H1 (cell line): ENCODE measurements around the gene BCAS3. TPM values are rescaled to one million over a fixed set of nuclear protein-coding genes. Genes with fewer than 3 reads are reported as not detected.

Source experiments
- CTCF ChIA-PET: fragments of 300-600 bp; sonication (Branson Sonifier 250); formaldehyde crosslinking; loops from one replicate; lab custom pipeline; 2021; ENCODE audit not compliant: partially characterized antibody; lab: Charles Lee
- POLR2A ChIA-PET: fragments of 300-600 bp; sonication (Branson Sonifier 250); formaldehyde crosslinking; loops from one replicate; lab custom pipeline; 2021; ENCODE audit warnings: inconsistent platforms; ENCODE audit not compliant: partially characterized antibody; lab: Charles Lee
- DNase-seq, 2 experiments: peaks; one replicate each; pipeline versions ENCODE4 v3.0.0 to v3.0.0-alpha.2; 2010 to 2022; ENCODE audit warnings: low spot score in 2 of 2, low read depth in 1 of 2, mixed read lengths in 1 of 2
- FAIRE-seq: peaks from 2 replicates; lab custom pipeline; 2011; peaks lifted over from hg19 to GRCh38; lab: Jason Lieb, UNC
- H2AFZ ChIP-seq: 2 replicates; pipeline ENCODE4 v1.8.1; 2012; ENCODE audit warnings: low read length, inconsistent platforms
- H2AK5ac ChIP-seq: 2 replicates; pipeline ENCODE4 v1.6.1; 2013; ENCODE audit warnings: low read depth, low read length
- H2BK120ac ChIP-seq: replicated peaks from 2 replicates; pipeline ENCODE3; 2013; ENCODE audit warnings: low read depth, low read length, inconsistent platforms
- H2BK12ac ChIP-seq: 2 replicates; pipeline ENCODE4 v1.6.1; 2013; ENCODE audit warnings: low read depth, low read length
- H2BK15ac ChIP-seq: 2 replicates; pipeline ENCODE4 v1.6.1; 2013; ENCODE audit warnings: low read length
- H2BK20ac ChIP-seq: 2 replicates; pipeline ENCODE4 v1.6.1; 2013; ENCODE audit warnings: low read length
- H2BK5ac ChIP-seq: 2 replicates; pipeline ENCODE4 v1.6.1; 2013; ENCODE audit warnings: low read depth, low read length
- H3K14ac ChIP-seq: 2 replicates; pipeline ENCODE4 v1.6.1; 2013; ENCODE audit warnings: inconsistent platforms; ENCODE audit not compliant: insufficient read length
- H3K18ac ChIP-seq: 2 replicates; pipeline ENCODE4 v1.6.1; 2013; ENCODE audit warnings: low read length; ENCODE audit errors: extremely low read depth
- H3K23ac ChIP-seq: 2 replicates; pipeline ENCODE4 v1.6.1; 2013; ENCODE audit warnings: inconsistent platforms; ENCODE audit not compliant: insufficient read length
- H3K23me2 ChIP-seq: 2 replicates; pipeline ENCODE4 v1.6.1; 2013; ENCODE audit warnings: low read depth, low read length
- H3K27ac ChIP-seq: 2 replicates; pipeline ENCODE4 v1.6.1; 2011; ENCODE audit warnings: low read depth, low read length, inconsistent platforms
- H3K27me3 ChIP-seq, 4 experiments: replicated peaks in 1 of 4; 1 replicate in 1 of 4; 2 replicates in 3 of 4; pipeline versions ENCODE4 v1.6.1 to v1.8.1; 2011 to 2013; ENCODE audit warnings: low read length in 3 of 4, mild to moderate bottlenecking in 3 of 4, inconsistent platforms in 2 of 4, mixed read lengths in 2 of 4, moderate library complexity in 1 of 4; ENCODE audit not compliant: control insufficient read depth in 3 of 4, insufficient read depth in 3 of 4; ENCODE audit errors: extremely low read depth in 1 of 4
- H3K36me3 ChIP-seq, 4 experiments: 2 replicates each; pipeline versions ENCODE4 v1.6.1 to v1.8.1; 2011 to 2013; ENCODE audit warnings: mild to moderate bottlenecking in 4 of 4, low read length in 3 of 4, moderate library complexity in 2 of 4, control low read depth in 1 of 4, inconsistent platforms in 1 of 4; ENCODE audit not compliant: insufficient read depth in 4 of 4, control insufficient read depth in 2 of 4
- H3K4ac ChIP-seq: replicated peaks from 2 replicates; pipeline ENCODE3; 2013; ENCODE audit warnings: low read length, low read depth, mixed read lengths, inconsistent platforms; ENCODE audit not compliant: insufficient read length
- H3K4me1 ChIP-seq, 4 experiments: replicated peaks in 1 of 4; 1 replicate in 1 of 4; 2 replicates in 3 of 4; pipeline versions ENCODE4 v1.6.1 to v1.8.1; 2011 to 2013; ENCODE audit warnings: low read length in 3 of 4, inconsistent platforms in 2 of 4, mixed read lengths in 1 of 4; ENCODE audit not compliant: insufficient read depth in 4 of 4, control insufficient read depth in 3 of 4
- H3K4me2 ChIP-seq, 2 experiments: 2 replicates each; pipeline versions ENCODE4 v1.6.1 to v1.8.1; 2011 to 2013; ENCODE audit warnings: low read depth in 2 of 2, low read length in 2 of 2, control low read depth in 1 of 2, inconsistent platforms in 1 of 2, mild to moderate bottlenecking in 1 of 2; ENCODE audit not compliant: insufficient read depth in 1 of 2
- H3K4me3 ChIP-seq, 4 experiments: fragments of 200-600, 300-600 bp in 1 of 4; sonication (generic), shearing (Covaris generic), sonication (Bioruptor Twin) in 1 of 4; 2 replicates each; pipeline versions ENCODE4 v1.5.1 to v1.8.1; 2011 to 2016; ENCODE audit warnings: low read length in 4 of 4, low read depth in 3 of 4, control low read depth in 2 of 4, inconsistent platforms in 2 of 4, mild to moderate bottlenecking in 2 of 4, mixed read lengths in 1 of 4, moderate library complexity in 1 of 4; ENCODE audit not compliant: insufficient read depth in 2 of 4; ENCODE audit errors: extremely low read depth in 1 of 4
- H3K56ac ChIP-seq: replicated peaks from 2 replicates; pipeline ENCODE3; 2013; ENCODE audit warnings: low read depth, mild to moderate bottlenecking, mixed read lengths, low read length, inconsistent platforms; ENCODE audit not compliant: insufficient read length
- H3K79me1 ChIP-seq: 2 replicates; pipeline ENCODE4 v1.6.1; 2013; ENCODE audit warnings: low read depth, low read length, control low read depth
- H3K79me2 ChIP-seq, 2 experiments: 2 replicates each; pipeline versions ENCODE4 v1.6.1 to v1.8.1; 2012 to 2013; ENCODE audit warnings: low read length in 2 of 2, mild to moderate bottlenecking in 2 of 2, inconsistent platforms in 1 of 2; ENCODE audit not compliant: insufficient read depth in 2 of 2, control insufficient read depth in 1 of 2
- H3K9ac ChIP-seq, 4 experiments: replicated peaks in 1 of 4; 1 replicate in 1 of 4; 2 replicates in 3 of 4; pipeline versions ENCODE4 v1.6.1 to v1.8.1; 2011 to 2013; ENCODE audit warnings: low read depth in 3 of 4, low read length in 3 of 4, control low read depth in 2 of 4, mild to moderate bottlenecking in 2 of 4, moderate library complexity in 2 of 4, inconsistent platforms in 1 of 4; ENCODE audit errors: extremely low read depth in 1 of 4
- H3K9me3 ChIP-seq, 2 experiments: 2 replicates each; pipeline versions ENCODE4 v1.6.1 to v1.8.1; 2012 to 2013; ENCODE audit warnings: mild to moderate bottlenecking in 2 of 2, moderate library complexity in 2 of 2, control low read depth in 1 of 2, inconsistent platforms in 1 of 2, low read depth in 1 of 2, low read length in 1 of 2, mixed read lengths in 1 of 2; ENCODE audit not compliant: insufficient read depth in 2 of 2
- H4K20me1 ChIP-seq, 2 experiments: replicated peaks in 1 of 2; 2 replicates each; pipeline versions ENCODE3 to v1.8.1; 2011 to 2013; ENCODE audit warnings: inconsistent platforms in 2 of 2, low read length in 2 of 2, mild to moderate bottlenecking in 1 of 2; ENCODE audit not compliant: insufficient read depth in 2 of 2, control insufficient read depth in 1 of 2
- H4K5ac ChIP-seq: 2 replicates; pipeline ENCODE4 v1.6.1; 2013; ENCODE audit warnings: low read length, low read depth, mixed read lengths, inconsistent platforms; ENCODE audit not compliant: insufficient read length
- H4K8ac ChIP-seq: 2 replicates; pipeline ENCODE4 v1.8.0; 2013; ENCODE audit warnings: mild to moderate bottlenecking, moderate library complexity, low read length, inconsistent platforms; ENCODE audit not compliant: insufficient read depth; ENCODE audit errors: extremely low read depth
- H4K91ac ChIP-seq: replicated peaks from 2 replicates; pipeline ENCODE3; 2013; ENCODE audit warnings: low read length, mixed read lengths, inconsistent platforms; ENCODE audit not compliant: insufficient read length
- EGR1 ChIP-seq: IDR thresholded peaks from 2 replicates; pipeline ENCODE4 v1.6.1; 2011; ENCODE audit warnings: low read depth, low read length, borderline replicate concordance
- EP300 ChIP-seq, 2 experiments: IDR thresholded peaks; 1 replicate in 1 of 2; 2 replicates in 1 of 2; pipeline ENCODE4 v1.6.1; 2011 to 2012; ENCODE audit warnings: low read depth in 2 of 2, low read length in 2 of 2, mild to moderate bottlenecking in 2 of 2, borderline replicate concordance in 1 of 2, inconsistent platforms in 1 of 2, moderate library complexity in 1 of 2
- GABPA ChIP-seq: IDR thresholded peaks from 2 replicates; pipeline ENCODE4 v1.6.1; 2011; ENCODE audit warnings: mild to moderate bottlenecking, low read length, moderate library complexity, borderline replicate concordance; ENCODE audit not compliant: insufficient read depth
- GTF2F1 ChIP-seq: IDR thresholded peaks from 2 replicates; pipeline ENCODE4 v1.6.1; 2012; ENCODE audit warnings: low read depth, low read length, improper control_type of control experiment, borderline replicate concordance
- JUND ChIP-seq: IDR thresholded peaks from 2 replicates; pipeline ENCODE4 v1.6.1; 2011; ENCODE audit warnings: mild to moderate bottlenecking, improper control_type of control experiment, low read length
- KDM5A ChIP-seq: fragments of 200-600 bp; IDR thresholded peaks from 2 replicates; pipeline ENCODE4 v1.7.1; 2012; ENCODE audit warnings: mild to moderate bottlenecking, low read length, inconsistent platforms, mixed read lengths
- RBBP5 ChIP-seq: IDR thresholded peaks from 2 replicates; pipeline ENCODE4 v1.7.1; 2012; ENCODE audit warnings: low read depth, mild to moderate bottlenecking, inconsistent platforms, low read length, moderate library complexity, borderline replicate concordance
- RXRA ChIP-seq: IDR thresholded peaks from 2 replicates; pipeline ENCODE4 v1.6.1; 2011; ENCODE audit warnings: low read depth, mild to moderate bottlenecking, low read length, moderate library complexity; ENCODE audit not compliant: insufficient read depth
- SIN3A ChIP-seq, 2 experiments: IDR thresholded peaks in 1 of 2; conservative IDR thresholded peaks in 1 of 2; 2 replicates each; pipeline ENCODE4 v1.6.1; 2011 to 2012; ENCODE audit warnings: low read length in 2 of 2, improper control_type of control experiment in 1 of 2, low read depth in 1 of 2, mild to moderate bottlenecking in 1 of 2
- SP4 ChIP-seq: IDR thresholded peaks from 2 replicates; pipeline ENCODE4 v1.6.1; 2012; ENCODE audit warnings: low read length, inconsistent platforms
- TAF1 ChIP-seq: IDR thresholded peaks from 2 replicates; pipeline ENCODE4 v1.6.1; 2011; ENCODE audit warnings: mild to moderate bottlenecking, low read depth, low read length
- TBP ChIP-seq: IDR thresholded peaks from 2 replicates; pipeline ENCODE4 v1.6.1; 2011; ENCODE audit warnings: low read depth, low read length, improper control_type of control experiment
- ZNF274 ChIP-seq: IDR thresholded peaks from 2 replicates; pipeline ENCODE4 v1.7.0; 2012; ENCODE audit warnings: low read length, borderline replicate concordance; ENCODE audit errors: extremely low read depth
- WGBS, 2 experiments: shearing (Covaris generic) in 1 of 2; methylation state at CpG; one replicate each; pipeline versions ENCODE4 v1.1.6 to v1.1.7; 2013 to 2015; ENCODE audit warnings: low lambda C conversion rate in 2 of 2, mixed read lengths in 2 of 2, inconsistent platforms in 1 of 2, low coverage in 1 of 2, missing lambda C conversion rate in 1 of 2; ENCODE audit not compliant: insufficient replicate concordance in 2 of 2, insufficient coverage in 1 of 2, insufficient read length in 1 of 2; ENCODE audit errors: extremely low coverage in 1 of 2, missing lambda C conversion rate in 1 of 2; 5-methylcytosine and 5-hydroxymethylcytosine counted together
- polyA plus RNA-seq, 7 experiments: library from polyadenylated mRNA; depleted of rRNA in 3 of 7; stranded (reverse) in 5 of 7; unstranded in 2 of 7; fragments of >200 nt in 5 of 7; fragments of 200-250 nt in 2 of 7; gene quantifications; 1 replicate in 5 of 7; 2 replicates in 1 of 7; 4 replicates in 1 of 7; pipeline versions ENCODE4 v1.2.1 to v1.2.3, GENCODE V29; 2011 to 2013; ENCODE audit warnings: missing spikeins in 2 of 7, mixed read lengths in 2 of 7
- total RNA-seq: library from RNA; stranded (reverse); fragmentation: NEBNext Ultra II Directional; extraction: Animal tissue kit (Norgen Biotek cat#: 25700); gene quantifications from 2 replicates; pipeline ENCODE4 v1.2.1, GENCODE V29; 2021

The BCAS3 gene
- total and polyA plus RNA-seq, 2 of the 8 experiments (the other 6 are each of a cell fraction or from before 2014, with no cell fraction given), result 9.9 to 13.3 TPM

DNA sequence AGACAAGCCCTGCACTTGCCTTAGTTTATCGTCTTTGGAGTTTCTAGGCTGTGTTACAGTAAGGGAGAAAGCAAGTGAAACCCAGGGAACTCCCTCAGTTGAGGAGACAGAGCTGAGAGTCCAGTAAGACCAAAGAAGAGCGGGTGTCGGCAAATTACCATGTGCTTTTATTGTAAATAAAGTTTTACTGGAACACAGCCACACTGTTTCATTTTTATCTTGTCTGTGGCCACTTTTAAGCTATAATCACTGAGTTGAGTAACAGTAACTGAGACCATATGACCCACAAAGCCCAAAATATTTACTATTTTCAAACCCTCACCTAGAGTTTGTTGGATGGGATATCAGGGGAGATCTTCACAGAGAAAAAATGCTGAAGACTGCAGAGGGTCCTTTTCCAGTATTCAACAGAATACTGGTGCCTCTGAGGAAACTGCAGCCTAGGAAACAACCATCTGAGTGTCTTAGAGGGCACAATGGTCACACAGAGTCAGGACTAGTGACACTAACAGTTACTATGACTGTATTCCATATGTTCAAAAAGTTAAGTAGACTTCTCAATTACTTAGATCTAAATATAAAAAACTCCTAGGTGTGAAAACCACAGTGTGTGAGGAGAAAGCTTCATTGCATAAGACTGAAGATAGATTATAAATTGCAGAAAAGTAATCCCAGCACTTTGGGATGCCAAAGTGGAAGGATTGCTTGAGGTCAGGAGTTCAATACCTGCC, 370.9 kb downstream of the BCAS3 start:
- Histone ChIP-seq H2BK20ac (no peak overlapping the region), H4K20me1 (no peaks in the 10 kb centered on the region), H3K9ac (no peak overlapping the region), H2AK5ac (no peak overlapping the region), H2BK15ac (no peak overlapping the region), H4K91ac (no peak overlapping the region), H3K4me1 (no peaks in the 10 kb centered on the region), H4K5ac (no peak overlapping the region), H2AFZ (no peak overlapping the region), H3K27ac (no peak overlapping the region), H3K79me1 (no peaks in the 10 kb centered on the region), H3K18ac (no peak overlapping the region), H3K27me3 (no peaks in the 10 kb centered on the region), H3K79me2 (no peaks in the 10 kb centered on the region), H3K4me2 (no peak overlapping the region), H3K9me3 (no peaks in the 10 kb centered on the region), H3K36me3 (no peaks in the 10 kb centered on the region), H3K23ac (no peak overlapping the region), H3K56ac (no peak overlapping the region), H3K14ac (no peak overlapping the region), H2BK120ac (no peak overlapping the region), H3K4ac (no peak overlapping the region), H3K4me3 (no peak overlapping the region), H3K23me2 (no peaks in the 10 kb centered on the region), H2BK12ac (no peak overlapping the region), H2BK5ac (no peak overlapping the region), H4K8ac (no peak overlapping the region)
- ChIA-PET POLR2A (no interaction called here), CTCF (interaction anchor here (1.0 kb wide), 1 partner anchor 77 kb away, joined by 4 read pairs; no protein-coding TSS in a partner anchor)
- FAIRE-seq (no peak), DNase-seq (no peak)
- WGBS, 2 experiments, result 85% methylated on average over 3 of the region's 3 CpGs; no CpG with 5 or more reads in 1 of the 2 experiments
- TF ChIP-seq JUND (no peak), EP300 (IDR thresholded peaks at IDR 0.05; ENCODE audit: borderline replicate concordance in 1 of 2, low read depth in 2 of 2, low read length in 2 of 2) (no peak), SP4 (no peak), RXRA (no peak), GTF2F1 (no peak), KDM5A (no peak), SIN3A (conservative IDR thresholded peaks at IDR 0.05 in 1 of 2, IDR thresholded peaks at IDR 0.05 in 1 of 2; ENCODE audit: low read depth in 1 of 2, low read length in 2 of 2) (no peak), GABPA (no peak), EGR1 (no peak), TAF1 (no peak), TBP (no peak), ZNF274 (no peak), RBBP5 (no peak)
